ENCODE measurements around the gene POGZ.

Gene POGZ

DNA sequence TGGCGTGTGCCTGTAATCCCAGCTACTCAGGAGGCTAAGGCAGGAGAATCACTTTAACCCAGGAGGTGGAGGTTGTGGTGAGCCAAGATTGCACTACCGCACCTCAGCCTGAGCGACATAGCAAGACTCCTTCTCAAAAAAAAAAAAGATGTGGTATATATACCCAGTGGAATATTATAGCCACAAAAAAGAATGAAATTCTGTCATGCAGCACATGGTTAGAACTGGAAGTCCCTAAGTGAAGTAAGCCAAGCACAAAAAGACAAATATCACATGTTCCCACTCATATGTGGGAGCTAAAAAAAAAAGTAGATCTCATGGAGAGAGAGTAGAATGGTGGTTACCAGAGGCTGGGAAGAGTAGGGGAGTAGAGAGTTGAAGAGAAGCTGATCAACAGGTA, 41.2 kb downstream of the POGZ start:
- Histone ChIP-seq H3K4me3 (ENCODE audit: low read depth, low read length) (no peak overlapping the region), H3K9ac (no peak overlapping the region), H3K79me2 (no peaks in the 10 kb centered on the region), H3K4me2 (ENCODE audit: low read length) (no peak overlapping the region), H3K27me3 (ENCODE audit: control insufficient read depth, insufficient read depth, low read length) (no peaks in the 10 kb centered on the region), H3K36me3 (ENCODE audit: control insufficient read depth, insufficient read depth, low read length) (peaks cover under 1% of the 10 kb centered on the region), H2AFZ (no peak overlapping the region), H3K9me3 (ENCODE audit: control insufficient read depth, low read length) (no peaks in the 10 kb centered on the region), H3K27ac (no peak overlapping the region), H3K4me1 (no peaks in the 10 kb centered on the region)
- TF ChIP-seq, protein P1, sequence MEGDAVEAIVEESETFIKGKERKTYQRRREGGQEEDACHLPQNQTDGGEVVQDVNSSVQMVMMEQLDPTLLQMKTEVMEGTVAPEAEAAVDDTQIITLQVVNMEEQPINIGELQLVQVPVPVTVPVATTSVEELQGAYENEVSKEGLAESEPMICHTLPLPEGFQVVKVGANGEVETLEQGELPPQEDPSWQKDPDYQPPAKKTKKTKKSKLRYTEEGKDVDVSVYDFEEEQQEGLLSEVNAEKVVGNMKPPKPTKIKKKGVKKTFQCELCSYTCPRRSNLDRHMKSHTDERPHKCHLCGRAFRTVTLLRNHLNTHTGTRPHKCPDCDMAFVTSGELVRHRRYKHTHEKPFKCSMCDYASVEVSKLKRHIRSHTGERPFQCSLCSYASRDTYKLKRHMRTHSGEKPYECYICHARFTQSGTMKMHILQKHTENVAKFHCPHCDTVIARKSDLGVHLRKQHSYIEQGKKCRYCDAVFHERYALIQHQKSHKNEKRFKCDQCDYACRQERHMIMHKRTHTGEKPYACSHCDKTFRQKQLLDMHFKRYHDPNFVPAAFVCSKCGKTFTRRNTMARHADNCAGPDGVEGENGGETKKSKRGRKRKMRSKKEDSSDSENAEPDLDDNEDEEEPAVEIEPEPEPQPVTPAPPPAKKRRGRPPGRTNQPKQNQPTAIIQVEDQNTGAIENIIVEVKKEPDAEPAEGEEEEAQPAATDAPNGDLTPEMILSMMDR (IDR thresholded peaks at IDR 0.05) = no peak

DNA sequence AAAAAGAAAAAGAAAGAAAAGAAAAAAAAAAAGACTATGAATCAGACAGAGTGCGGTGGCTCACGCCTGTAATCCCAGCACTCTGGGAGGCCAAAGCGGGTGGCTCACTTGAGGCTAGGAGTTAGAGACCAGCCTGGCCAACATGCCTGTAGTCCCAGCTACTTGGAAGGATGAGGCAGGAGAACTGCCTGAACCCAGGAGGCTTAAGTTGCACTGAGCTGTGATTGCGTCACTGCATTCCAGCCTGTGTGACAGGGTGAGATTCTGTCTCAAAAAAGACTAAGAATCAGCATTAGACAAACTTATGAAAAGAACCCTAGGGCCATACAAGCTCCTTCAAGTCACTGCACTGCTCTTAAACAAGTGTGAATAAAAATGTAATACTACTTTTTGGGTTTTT, 43.1 kb downstream of the POGZ start:
- Histone ChIP-seq H3K9ac (no peak overlapping the region), H2AFZ (no peak overlapping the region), H3K4me3 (ENCODE audit: low read depth, low read length) (no peak overlapping the region), H3K9me3 (ENCODE audit: control insufficient read depth, low read length) (no peaks in the 10 kb centered on the region), H3K79me2 (no peaks in the 10 kb centered on the region), H3K27ac (no peak overlapping the region), H3K4me2 (ENCODE audit: low read length) (no peak overlapping the region), H3K36me3 (ENCODE audit: control insufficient read depth, insufficient read depth, low read length) (no peaks in the 10 kb centered on the region), H3K27me3 (ENCODE audit: control insufficient read depth, insufficient read depth, low read length) (no peaks in the 10 kb centered on the region), H3K4me1 (no peaks in the 10 kb centered on the region)
- TF ChIP-seq, protein P1 (IDR thresholded peaks at IDR 0.05) = no peak

DNA sequence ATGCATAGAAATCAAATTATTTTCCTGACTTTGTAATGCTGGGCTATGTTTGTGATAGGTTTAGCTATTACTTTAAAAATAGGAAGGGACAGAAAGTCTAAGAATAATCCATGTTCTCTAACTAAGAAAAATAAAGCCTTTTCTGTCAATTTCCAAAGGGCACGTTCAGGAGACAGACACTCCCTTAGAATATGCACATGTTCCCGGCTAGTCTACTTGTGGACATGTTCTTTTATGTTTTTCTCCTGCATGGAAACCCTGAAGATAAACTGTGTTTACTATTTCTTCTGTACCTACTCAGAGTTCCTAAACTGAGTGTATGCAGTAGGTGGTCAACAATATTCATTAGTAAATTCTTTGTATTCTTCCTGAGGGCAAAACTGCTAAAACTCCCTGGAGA, 47.4 kb downstream of the POGZ start:
- Histone ChIP-seq H3K4me1 (no peaks in the 10 kb centered on the region), H3K4me2 (ENCODE audit: low read length) (no peak overlapping the region), H3K4me3 (ENCODE audit: low read depth, low read length) (no peak overlapping the region), H3K27ac (no peak overlapping the region), H3K27me3 (ENCODE audit: control insufficient read depth, insufficient read depth, low read length) (no peaks in the 10 kb centered on the region), H3K9me3 (ENCODE audit: control insufficient read depth, low read length) (no peaks in the 10 kb centered on the region), H3K79me2 (no peaks in the 10 kb centered on the region), H3K9ac (no peak overlapping the region), H2AFZ (no peak overlapping the region), H3K36me3 (ENCODE audit: control insufficient read depth, insufficient read depth, low read length) (no peaks in the 10 kb centered on the region)
- TF ChIP-seq, protein P1 (IDR thresholded peaks at IDR 0.05) = no peak

DNA sequence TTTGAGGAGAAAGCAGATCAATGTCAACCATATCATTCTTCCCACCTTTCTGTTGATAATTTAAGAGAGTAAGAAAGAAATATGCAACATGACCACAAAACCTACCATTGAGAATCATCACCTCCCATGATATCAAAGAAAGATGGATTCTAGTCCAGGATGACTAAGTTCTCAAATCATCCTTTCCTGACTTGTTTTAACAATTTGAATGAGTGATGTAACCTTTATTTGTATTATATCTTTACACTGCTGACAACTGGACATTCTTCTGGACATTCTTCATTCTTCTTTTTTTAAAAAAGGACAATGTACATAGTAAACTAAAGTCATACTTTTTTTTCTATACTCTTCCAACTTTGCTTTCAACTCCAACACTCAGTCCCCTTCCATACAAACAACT, 50.4 kb downstream of the POGZ start:
- H3K9ac ChIP-seq = no peak overlapping the region
- no peak overlapping the region for H3K27ac ChIP-seq
- H3K9me3 ChIP-seq (ENCODE audit: control insufficient read depth, low read length) = no peaks in the 10 kb centered on the region
- no peak overlapping the region for H3K4me2 ChIP-seq (ENCODE audit: low read length)
- H3K4me1 ChIP-seq = no peaks in the 10 kb centered on the region
- no peak overlapping the region for H3K4me3 ChIP-seq (ENCODE audit: low read depth, low read length)
- H2AFZ ChIP-seq = no peak overlapping the region
- no peaks in the 10 kb centered on the region for H3K27me3 ChIP-seq (ENCODE audit: control insufficient read depth, insufficient read depth, low read length)
- no peaks in the 10 kb centered on the region for H3K79me2 ChIP-seq
- TF ChIP-seq, protein P1 (IDR thresholded peaks at IDR 0.05) = no peak
- no peaks in the 10 kb centered on the region for H3K36me3 ChIP-seq (ENCODE audit: control insufficient read depth, insufficient read depth, low read length)

DNA sequence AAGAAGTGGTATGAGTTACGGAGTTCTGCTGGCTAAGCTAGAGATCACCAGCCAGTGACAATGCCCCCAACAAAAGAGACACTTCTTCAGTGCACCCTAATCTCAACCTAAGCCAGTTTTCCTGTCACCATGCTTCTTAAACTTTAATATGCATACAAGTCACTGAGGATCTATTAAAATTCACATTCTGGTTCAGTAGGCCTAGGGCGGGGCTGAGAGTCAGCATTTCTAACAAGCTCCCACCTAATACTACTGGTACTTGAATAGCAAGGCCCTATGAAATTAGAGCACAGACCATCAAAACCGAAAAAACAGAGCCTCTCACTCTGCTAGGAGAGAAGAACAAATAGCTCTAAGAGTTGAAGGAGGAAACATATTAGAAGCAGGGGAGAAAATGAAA, 52.0 kb downstream of the POGZ start:
- Histone ChIP-seq H3K9ac (no peak overlapping the region), H2AFZ (no peak overlapping the region), H3K79me2 (no peaks in the 10 kb centered on the region), H3K27me3 (ENCODE audit: control insufficient read depth, insufficient read depth, low read length) (no peaks in the 10 kb centered on the region), H3K9me3 (ENCODE audit: control insufficient read depth, low read length) (no peaks in the 10 kb centered on the region), H3K4me3 (ENCODE audit: low read depth, low read length) (no peak overlapping the region), H3K36me3 (ENCODE audit: control insufficient read depth, insufficient read depth, low read length) (no peaks in the 10 kb centered on the region), H3K4me1 (no peaks in the 10 kb centered on the region), H3K27ac (no peak overlapping the region), H3K4me2 (ENCODE audit: low read length) (no peak overlapping the region)
- TF ChIP-seq, protein P1 (IDR thresholded peaks at IDR 0.05) = no peak

Measured in parathyroid adenoma (tissue), 2 donors.